Panc1 (cell line): Measurements from ENCODE around the gene EML1. TPM values are rescaled to one million over a fixed set of nuclear protein-coding genes. Genes with fewer than 3 reads are reported as not detected.

ENCODE experiments used
- ATAC-seq: fragments of 200-7000 bp; cut with Tn5 transposase; 2 replicates; pipeline ENCODE4 v1.9.1; 2020; ENCODE audit warnings: mild to moderate bottlenecking, moderate library complexity
- BruUV-seq: library from RNA; stranded (reverse); fragments of 400-500 nt; replicated peaks from 2 replicates; lab custom pipeline; 2021; lab: Mats Ljungman, UMichigan
- CTCF ChIA-PET: fragments of 300-600 bp; sonication (Branson Sonifier 250); formaldehyde crosslinking; loops from one replicate; lab custom pipeline; 2022; ENCODE audit warnings: antibody characterized with exemption; lab: Charles Lee
- POLR2A ChIA-PET: fragments of 300-600 bp; sonication (Branson Sonifier 250); formaldehyde crosslinking; loops from one replicate; lab custom pipeline; 2022; ENCODE audit warnings: antibody characterized with exemption; lab: Charles Lee
- DNase-seq: peaks from one replicate; pipeline ENCODE4 v3.0.0-alpha.2; 2010; ENCODE audit warnings: low read depth, low spot score
- H3K27ac ChIP-seq: 2 replicates; pipeline ENCODE4 v1.5.1; 2011; ENCODE audit warnings: mild to moderate bottlenecking, low read length, inconsistent platforms
- H3K27me3 ChIP-seq: fragments of 200-500 bp; sonication (Bioruptor generic); 2 replicates; pipeline ENCODE4 v1.6.0; 2014; ENCODE audit warnings: low read length, inconsistent platforms; ENCODE audit not compliant: control insufficient read depth, insufficient read depth
- H3K36me3 ChIP-seq: fragments of 200-500 bp; sonication (Bioruptor generic); 2 replicates; pipeline ENCODE4 v1.5.1; 2014; ENCODE audit warnings: inconsistent platforms, mild to moderate bottlenecking, low read length, moderate library complexity; ENCODE audit not compliant: control insufficient read depth, insufficient read depth
- H3K4me1 ChIP-seq: 2 replicates; pipeline ENCODE4 v1.5.1; 2011; ENCODE audit warnings: inconsistent platforms, mild to moderate bottlenecking, low read length, moderate library complexity; ENCODE audit not compliant: control insufficient read depth, insufficient read depth
- H3K4me3 ChIP-seq, 2 experiments: 2 replicates each; pipeline ENCODE4 v1.5.1; 2011 to 2012; ENCODE audit warnings: low read depth in 2 of 2, low read length in 2 of 2, mild to moderate bottlenecking in 2 of 2, inconsistent platforms in 1 of 2, moderate library complexity in 1 of 2
- H3K9me3 ChIP-seq: fragments of 200-500 bp; sonication (Bioruptor generic); 2 replicates; pipeline ENCODE4 v1.5.1; 2014; ENCODE audit warnings: low read depth, mild to moderate bottlenecking, inconsistent platforms, low read length, moderate library complexity; ENCODE audit not compliant: control insufficient read depth, insufficient read depth
- POLR2AphosphoS5 ChIP-seq: IDR thresholded peaks from 2 replicates; pipeline ENCODE4 v1.6.1; 2012; ENCODE audit warnings: mild to moderate bottlenecking, low read depth, low read length, moderate library complexity
- REST ChIP-seq, 2 experiments: IDR thresholded peaks; 2 replicates each; pipeline ENCODE4 v1.6.1; 2011 to 2012; ENCODE audit warnings: low read depth in 2 of 2, control low read depth in 1 of 2, low read length in 1 of 2, mild to moderate bottlenecking in 1 of 2, moderate library complexity in 1 of 2; ENCODE audit not compliant: insufficient read depth in 1 of 2
- SIN3A ChIP-seq: IDR thresholded peaks from 2 replicates; pipeline ENCODE4 v1.6.1; 2012; ENCODE audit warnings: low read depth, mild to moderate bottlenecking, low read length, moderate library complexity, borderline replicate concordance; ENCODE audit not compliant: insufficient read depth
- TCF7L2 ChIP-seq: IDR thresholded peaks from 2 replicates; pipeline ENCODE4 v1.6.1; 2011; ENCODE audit warnings: mild to moderate bottlenecking, low read depth, low read length, inconsistent platforms
- in situ Hi-C: cut with HindIII; loops from 2 replicates; pipeline ENCODE4 v1.10.0; 2016; ENCODE audit warnings: low sequenced_read_pairs, low pct_unique_long_range_greater_than_20kb
- intact Hi-C: fragments of 100-400 bp; cut with micrococcal nuclease; formaldehyde crosslinking; loops from one replicate; pipeline ENCODE4 v1.10.0; 2022; ENCODE audit not compliant: unreplicated experiment
- total RNA-seq: library from RNA; stranded (reverse); gene quantifications from one replicate; pipeline ENCODE4 v1.2.1, GENCODE V29; 2021; ENCODE audit not compliant: unreplicated experiment
- TF ChIP-seq, protein P1 (sequence below): fragments of 450-650 bp; IDR thresholded peaks from 2 replicates; pipeline ENCODE4 v1.5.1; 2017; ENCODE audit warnings: mild to moderate bottlenecking

The EML1 gene
- total RNA-seq, 1 experiment from 2014 or later, result 35.3 TPM

DNA sequence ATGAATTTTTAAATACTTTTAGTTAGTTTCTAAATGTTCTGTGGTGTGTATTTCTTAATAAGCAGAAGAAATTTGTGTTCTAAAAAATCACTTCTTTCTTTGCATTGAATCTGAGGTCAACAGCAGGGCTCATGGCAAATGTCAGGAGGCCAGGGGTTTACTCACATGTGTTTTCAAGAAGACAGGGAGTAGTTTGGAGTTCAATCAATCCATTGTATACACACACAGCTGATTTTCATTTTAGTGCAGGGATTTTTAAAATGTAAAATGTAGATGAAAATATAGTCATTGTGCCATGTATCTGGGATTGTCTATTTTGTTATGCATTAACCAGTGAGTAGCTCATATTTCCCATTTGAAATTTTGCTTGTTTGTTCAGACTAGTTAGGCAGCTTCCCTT, 62.1 kb downstream of the EML1 start:
- DNase-seq (no peak), ATAC-seq (no peak)
- ChIA-PET POLR2A (no interaction called here), CTCF (no interaction called here)
- H3K36me3 ChIP-seq, result no peaks in the 10 kb centered on the region
- no TSS peak for BruUV-seq
- no peak for TF ChIP-seq SIN3A
- TF ChIP-seq POLR2AphosphoS5, result no peak
- TF ChIP-seq REST (IDR thresholded peaks at IDR 0.05; ENCODE audit: insufficient read depth in 1 of 2, low read depth in 2 of 2, low read length in 1 of 2), result no peak
- TF ChIP-seq TCF7L2, result no peak
- TF ChIP-seq, protein P1, sequence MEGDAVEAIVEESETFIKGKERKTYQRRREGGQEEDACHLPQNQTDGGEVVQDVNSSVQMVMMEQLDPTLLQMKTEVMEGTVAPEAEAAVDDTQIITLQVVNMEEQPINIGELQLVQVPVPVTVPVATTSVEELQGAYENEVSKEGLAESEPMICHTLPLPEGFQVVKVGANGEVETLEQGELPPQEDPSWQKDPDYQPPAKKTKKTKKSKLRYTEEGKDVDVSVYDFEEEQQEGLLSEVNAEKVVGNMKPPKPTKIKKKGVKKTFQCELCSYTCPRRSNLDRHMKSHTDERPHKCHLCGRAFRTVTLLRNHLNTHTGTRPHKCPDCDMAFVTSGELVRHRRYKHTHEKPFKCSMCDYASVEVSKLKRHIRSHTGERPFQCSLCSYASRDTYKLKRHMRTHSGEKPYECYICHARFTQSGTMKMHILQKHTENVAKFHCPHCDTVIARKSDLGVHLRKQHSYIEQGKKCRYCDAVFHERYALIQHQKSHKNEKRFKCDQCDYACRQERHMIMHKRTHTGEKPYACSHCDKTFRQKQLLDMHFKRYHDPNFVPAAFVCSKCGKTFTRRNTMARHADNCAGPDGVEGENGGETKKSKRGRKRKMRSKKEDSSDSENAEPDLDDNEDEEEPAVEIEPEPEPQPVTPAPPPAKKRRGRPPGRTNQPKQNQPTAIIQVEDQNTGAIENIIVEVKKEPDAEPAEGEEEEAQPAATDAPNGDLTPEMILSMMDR, result no peak
- no peaks in the 10 kb centered on the region for H3K4me1 ChIP-seq
- H3K27me3 ChIP-seq, result no peaks in the 10 kb centered on the region
- no peaks in the 10 kb centered on the region for H3K9me3 ChIP-seq
- in situ Hi-C loops, result no loop called here
- H3K4me3 ChIP-seq, result no peak overlapping the region
- intact Hi-C loops, result no loop called here
- H3K27ac ChIP-seq, result no peak overlapping the region

GRCh38 chr14:99857551-99857950, 64.3 kb downstream of the EML1 start:
- H3K9me3 ChIP-seq, result no peaks in the 10 kb centered on the region
- H3K27ac ChIP-seq, result no peak overlapping the region
- TF ChIP-seq REST (IDR thresholded peaks at IDR 0.05; ENCODE audit: insufficient read depth in 1 of 2, low read depth in 2 of 2, low read length in 1 of 2) (no peak), SIN3A (no peak), TCF7L2 (no peak), POLR2AphosphoS5 (no peak)
- TF ChIP-seq, protein P1, result no peak
- POLR2A ChIA-PET, result no interaction called here
- no peaks in the 10 kb centered on the region for H3K4me1 ChIP-seq
- DNase-seq (no peak), ATAC-seq (no peak)
- no TSS peak for BruUV-seq
- no peaks in the 10 kb centered on the region for H3K27me3 ChIP-seq
- intact Hi-C loops (no loop called here), in situ Hi-C loops (no loop called here)
- no peak overlapping the region for H3K4me3 ChIP-seq
- no peaks in the 10 kb centered on the region for H3K36me3 ChIP-seq
- CTCF ChIA-PET, result no interaction called here
